H1 (cell line): ENCODE measurements around the gene OR5K3. TPM values are rescaled to one million over a fixed set of nuclear protein-coding genes. Genes with fewer than 3 reads are reported as not detected.

ENCODE experiments used
- CTCF ChIA-PET: fragments of 300-600 bp; sonication (Branson Sonifier 250); formaldehyde crosslinking; loops from one replicate; lab custom pipeline; 2021; ENCODE audit not compliant: partially characterized antibody; lab: Charles Lee
- POLR2A ChIA-PET: fragments of 300-600 bp; sonication (Branson Sonifier 250); formaldehyde crosslinking; loops from one replicate; lab custom pipeline; 2021; ENCODE audit warnings: inconsistent platforms; ENCODE audit not compliant: partially characterized antibody; lab: Charles Lee
- DNase-seq, 2 experiments: peaks; one replicate each; pipeline versions ENCODE4 v3.0.0 to v3.0.0-alpha.2; 2010 to 2022; ENCODE audit warnings: low spot score in 2 of 2, low read depth in 1 of 2, mixed read lengths in 1 of 2
- FAIRE-seq: peaks from 2 replicates; lab custom pipeline; 2011; peaks lifted over from hg19 to GRCh38; lab: Jason Lieb, UNC
- H2AFZ ChIP-seq: 2 replicates; pipeline ENCODE4 v1.8.1; 2012; ENCODE audit warnings: low read length, inconsistent platforms
- H2AK5ac ChIP-seq: 2 replicates; pipeline ENCODE4 v1.6.1; 2013; ENCODE audit warnings: low read depth, low read length
- H2BK120ac ChIP-seq: replicated peaks from 2 replicates; pipeline ENCODE3; 2013; ENCODE audit warnings: low read depth, low read length, inconsistent platforms
- H2BK12ac ChIP-seq: 2 replicates; pipeline ENCODE4 v1.6.1; 2013; ENCODE audit warnings: low read depth, low read length
- H2BK15ac ChIP-seq: 2 replicates; pipeline ENCODE4 v1.6.1; 2013; ENCODE audit warnings: low read length
- H2BK20ac ChIP-seq: 2 replicates; pipeline ENCODE4 v1.6.1; 2013; ENCODE audit warnings: low read length
- H2BK5ac ChIP-seq: 2 replicates; pipeline ENCODE4 v1.6.1; 2013; ENCODE audit warnings: low read depth, low read length
- H3K14ac ChIP-seq: 2 replicates; pipeline ENCODE4 v1.6.1; 2013; ENCODE audit warnings: inconsistent platforms; ENCODE audit not compliant: insufficient read length
- H3K18ac ChIP-seq: 2 replicates; pipeline ENCODE4 v1.6.1; 2013; ENCODE audit warnings: low read length; ENCODE audit errors: extremely low read depth
- H3K23ac ChIP-seq: 2 replicates; pipeline ENCODE4 v1.6.1; 2013; ENCODE audit warnings: inconsistent platforms; ENCODE audit not compliant: insufficient read length
- H3K23me2 ChIP-seq: 2 replicates; pipeline ENCODE4 v1.6.1; 2013; ENCODE audit warnings: low read depth, low read length
- H3K27ac ChIP-seq: 2 replicates; pipeline ENCODE4 v1.6.1; 2011; ENCODE audit warnings: low read depth, low read length, inconsistent platforms
- H3K27me3 ChIP-seq, 4 experiments: replicated peaks in 1 of 4; 1 replicate in 1 of 4; 2 replicates in 3 of 4; pipeline versions ENCODE4 v1.6.1 to v1.8.1; 2011 to 2013; ENCODE audit warnings: low read length in 3 of 4, mild to moderate bottlenecking in 3 of 4, inconsistent platforms in 2 of 4, mixed read lengths in 2 of 4, moderate library complexity in 1 of 4; ENCODE audit not compliant: control insufficient read depth in 3 of 4, insufficient read depth in 3 of 4; ENCODE audit errors: extremely low read depth in 1 of 4
- H3K36me3 ChIP-seq, 4 experiments: 2 replicates each; pipeline versions ENCODE4 v1.6.1 to v1.8.1; 2011 to 2013; ENCODE audit warnings: mild to moderate bottlenecking in 4 of 4, low read length in 3 of 4, moderate library complexity in 2 of 4, control low read depth in 1 of 4, inconsistent platforms in 1 of 4; ENCODE audit not compliant: insufficient read depth in 4 of 4, control insufficient read depth in 2 of 4
- H3K4ac ChIP-seq: replicated peaks from 2 replicates; pipeline ENCODE3; 2013; ENCODE audit warnings: low read length, low read depth, mixed read lengths, inconsistent platforms; ENCODE audit not compliant: insufficient read length
- H3K4me1 ChIP-seq, 4 experiments: replicated peaks in 1 of 4; 1 replicate in 1 of 4; 2 replicates in 3 of 4; pipeline versions ENCODE4 v1.6.1 to v1.8.1; 2011 to 2013; ENCODE audit warnings: low read length in 3 of 4, inconsistent platforms in 2 of 4, mixed read lengths in 1 of 4; ENCODE audit not compliant: insufficient read depth in 4 of 4, control insufficient read depth in 3 of 4
- H3K4me2 ChIP-seq, 2 experiments: 2 replicates each; pipeline versions ENCODE4 v1.6.1 to v1.8.1; 2011 to 2013; ENCODE audit warnings: low read depth in 2 of 2, low read length in 2 of 2, control low read depth in 1 of 2, inconsistent platforms in 1 of 2, mild to moderate bottlenecking in 1 of 2; ENCODE audit not compliant: insufficient read depth in 1 of 2
- H3K4me3 ChIP-seq, 4 experiments: fragments of 200-600, 300-600 bp in 1 of 4; sonication (generic), shearing (Covaris generic), sonication (Bioruptor Twin) in 1 of 4; 2 replicates each; pipeline versions ENCODE4 v1.5.1 to v1.8.1; 2011 to 2016; ENCODE audit warnings: low read length in 4 of 4, low read depth in 3 of 4, control low read depth in 2 of 4, inconsistent platforms in 2 of 4, mild to moderate bottlenecking in 2 of 4, mixed read lengths in 1 of 4, moderate library complexity in 1 of 4; ENCODE audit not compliant: insufficient read depth in 2 of 4; ENCODE audit errors: extremely low read depth in 1 of 4
- H3K56ac ChIP-seq: replicated peaks from 2 replicates; pipeline ENCODE3; 2013; ENCODE audit warnings: low read depth, mild to moderate bottlenecking, mixed read lengths, low read length, inconsistent platforms; ENCODE audit not compliant: insufficient read length
- H3K79me1 ChIP-seq: 2 replicates; pipeline ENCODE4 v1.6.1; 2013; ENCODE audit warnings: low read depth, low read length, control low read depth
- H3K79me2 ChIP-seq, 2 experiments: 2 replicates each; pipeline versions ENCODE4 v1.6.1 to v1.8.1; 2012 to 2013; ENCODE audit warnings: low read length in 2 of 2, mild to moderate bottlenecking in 2 of 2, inconsistent platforms in 1 of 2; ENCODE audit not compliant: insufficient read depth in 2 of 2, control insufficient read depth in 1 of 2
- H3K9ac ChIP-seq, 4 experiments: replicated peaks in 1 of 4; 1 replicate in 1 of 4; 2 replicates in 3 of 4; pipeline versions ENCODE4 v1.6.1 to v1.8.1; 2011 to 2013; ENCODE audit warnings: low read depth in 3 of 4, low read length in 3 of 4, control low read depth in 2 of 4, mild to moderate bottlenecking in 2 of 4, moderate library complexity in 2 of 4, inconsistent platforms in 1 of 4; ENCODE audit errors: extremely low read depth in 1 of 4
- H3K9me3 ChIP-seq, 2 experiments: 2 replicates each; pipeline versions ENCODE4 v1.6.1 to v1.8.1; 2012 to 2013; ENCODE audit warnings: mild to moderate bottlenecking in 2 of 2, moderate library complexity in 2 of 2, control low read depth in 1 of 2, inconsistent platforms in 1 of 2, low read depth in 1 of 2, low read length in 1 of 2, mixed read lengths in 1 of 2; ENCODE audit not compliant: insufficient read depth in 2 of 2
- H4K20me1 ChIP-seq, 2 experiments: replicated peaks in 1 of 2; 2 replicates each; pipeline versions ENCODE3 to v1.8.1; 2011 to 2013; ENCODE audit warnings: inconsistent platforms in 2 of 2, low read length in 2 of 2, mild to moderate bottlenecking in 1 of 2; ENCODE audit not compliant: insufficient read depth in 2 of 2, control insufficient read depth in 1 of 2
- H4K5ac ChIP-seq: 2 replicates; pipeline ENCODE4 v1.6.1; 2013; ENCODE audit warnings: low read length, low read depth, mixed read lengths, inconsistent platforms; ENCODE audit not compliant: insufficient read length
- H4K8ac ChIP-seq: 2 replicates; pipeline ENCODE4 v1.8.0; 2013; ENCODE audit warnings: mild to moderate bottlenecking, moderate library complexity, low read length, inconsistent platforms; ENCODE audit not compliant: insufficient read depth; ENCODE audit errors: extremely low read depth
- H4K91ac ChIP-seq: replicated peaks from 2 replicates; pipeline ENCODE3; 2013; ENCODE audit warnings: low read length, mixed read lengths, inconsistent platforms; ENCODE audit not compliant: insufficient read length
- CBX5 ChIP-seq: fragments of 300-800, 300-1000 bp; sonication (generic); IDR thresholded peaks from 2 replicates; pipeline ENCODE4 v1.7.1; 2016; ENCODE audit warnings: antibody characterized with exemption, low read length, low read depth
- CREB1 ChIP-seq: IDR thresholded peaks from 2 replicates; pipeline ENCODE4 v1.6.1; 2012; ENCODE audit warnings: inconsistent platforms
- JUND ChIP-seq: IDR thresholded peaks from 2 replicates; pipeline ENCODE4 v1.6.1; 2011; ENCODE audit warnings: mild to moderate bottlenecking, improper control_type of control experiment, low read length
- NANOG ChIP-seq: IDR thresholded peaks from 2 replicates; pipeline ENCODE4 v1.6.1; 2011; ENCODE audit warnings: low read length, low read depth, mild to moderate bottlenecking, inconsistent platforms; ENCODE audit not compliant: insufficient read depth, poor library complexity, severe bottlenecking
- NRF1 ChIP-seq: IDR thresholded peaks from 2 replicates; pipeline ENCODE4 v1.6.1; 2011; ENCODE audit warnings: mild to moderate bottlenecking, low read depth, low read length, improper control_type of control experiment
- POU5F1 ChIP-seq: IDR thresholded peaks from 2 replicates; pipeline ENCODE4 v1.6.1; 2011; ENCODE audit warnings: low read depth, mild to moderate bottlenecking, low read length, moderate library complexity
- SAP30 ChIP-seq: fragments of 300-600 bp; sonication (generic); IDR thresholded peaks from 2 replicates; pipeline ENCODE4 v1.7.1; 2012; ENCODE audit warnings: low read length, moderate library complexity, mild to moderate bottlenecking, inconsistent platforms; ENCODE audit not compliant: insufficient read depth, insufficient replicate concordance
- TBP ChIP-seq: IDR thresholded peaks from 2 replicates; pipeline ENCODE4 v1.6.1; 2011; ENCODE audit warnings: low read depth, low read length, improper control_type of control experiment
- WGBS, 2 experiments: shearing (Covaris generic) in 1 of 2; methylation state at CpG; one replicate each; pipeline versions ENCODE4 v1.1.6 to v1.1.7; 2013 to 2015; ENCODE audit warnings: low lambda C conversion rate in 2 of 2, mixed read lengths in 2 of 2, inconsistent platforms in 1 of 2, low coverage in 1 of 2, missing lambda C conversion rate in 1 of 2; ENCODE audit not compliant: insufficient replicate concordance in 2 of 2, insufficient coverage in 1 of 2, insufficient read length in 1 of 2; ENCODE audit errors: extremely low coverage in 1 of 2, missing lambda C conversion rate in 1 of 2; 5-methylcytosine and 5-hydroxymethylcytosine counted together
- polyA plus RNA-seq, 7 experiments: library from polyadenylated mRNA; depleted of rRNA in 3 of 7; stranded (reverse) in 5 of 7; unstranded in 2 of 7; fragments of >200 nt in 5 of 7; fragments of 200-250 nt in 2 of 7; gene quantifications; 1 replicate in 5 of 7; 2 replicates in 1 of 7; 4 replicates in 1 of 7; pipeline versions ENCODE4 v1.2.1 to v1.2.3, GENCODE V29; 2011 to 2013; ENCODE audit warnings: missing spikeins in 2 of 7, mixed read lengths in 2 of 7
- total RNA-seq: library from RNA; stranded (reverse); fragmentation: NEBNext Ultra II Directional; extraction: Animal tissue kit (Norgen Biotek cat#: 25700); gene quantifications from 2 replicates; pipeline ENCODE4 v1.2.1, GENCODE V29; 2021
- TF ChIP-seq, protein P1 (sequence below): IDR thresholded peaks from 2 replicates; pipeline ENCODE4 v1.6.1; 2011; ENCODE audit warnings: low read depth, mild to moderate bottlenecking, low read length; ENCODE audit not compliant: insufficient read depth
- TF ChIP-seq, protein P2 (sequence below), 3 experiments: IDR thresholded peaks; 1 replicate in 2 of 3; 2 replicates in 1 of 3; pipeline versions ENCODE4 v1.5.1 to v1.6.1; 2011; ENCODE audit warnings: low read length in 3 of 3, mild to moderate bottlenecking in 3 of 3, inconsistent platforms in 2 of 3, low read depth in 1 of 3, moderate library complexity in 1 of 3; ENCODE audit not compliant: insufficient read depth in 1 of 3; ENCODE audit errors: control extremely low read depth in 1 of 3

Gene OR5K3
- total and polyA plus RNA-seq, 2 of the 8 experiments (the other 6 are each of a cell fraction or from before 2014, with no cell fraction given): not detected

DNA sequence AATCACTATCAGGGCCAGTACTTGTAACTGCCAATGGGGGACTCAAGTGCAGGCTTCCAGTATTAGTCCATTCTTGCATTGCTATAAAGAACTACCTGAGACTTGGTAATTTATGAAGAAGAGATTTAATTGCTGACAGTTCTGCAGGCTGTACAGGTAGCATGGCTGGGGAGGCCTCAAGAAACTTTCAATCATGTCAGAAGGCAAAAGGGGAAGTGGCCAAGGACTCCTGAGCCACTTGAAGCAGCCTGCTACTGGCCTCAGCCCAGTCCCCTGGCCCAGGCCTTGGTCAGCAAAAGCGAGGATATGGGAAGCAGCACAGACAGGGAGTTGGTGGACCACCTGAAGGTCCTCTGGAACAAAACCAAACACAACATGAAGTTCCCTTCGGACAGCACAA lies 43.3 kb downstream of the OR5K3 start:
- Histone ChIP-seq H2BK5ac (no peak overlapping the region), H3K23ac (no peak overlapping the region), H3K9ac (no peak overlapping the region), H3K9me3 (0 out of 4 replicates have a peak, but pooled peaks cover 0 to 4% of the 10 kb centered on the region in 2 experiments), H2AFZ (no peak overlapping the region), H3K56ac (no peak overlapping the region), H3K4me1 (no peaks in the 10 kb centered on the region), H2BK20ac (no peak overlapping the region), H2AK5ac (no peak overlapping the region), H3K4me2 (no peak overlapping the region), H3K4ac (no peak overlapping the region), H2BK15ac (no peak overlapping the region), H4K8ac (no peak overlapping the region), H4K20me1 (no peaks in the 10 kb centered on the region)
- DNase-seq: no peak
- POLR2A ChIA-PET: no interaction called here
- TF ChIP-seq, protein P1, sequence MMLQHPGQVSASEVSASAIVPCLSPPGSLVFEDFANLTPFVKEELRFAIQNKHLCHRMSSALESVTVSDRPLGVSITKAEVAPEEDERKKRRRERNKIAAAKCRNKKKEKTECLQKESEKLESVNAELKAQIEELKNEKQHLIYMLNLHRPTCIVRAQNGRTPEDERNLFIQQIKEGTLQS: no peak
- TF ChIP-seq TBP (no peak), SAP30 (no peak), CBX5 (no peak), CREB1 (no peak), NRF1 (no peak), JUND (no peak), NANOG (no peak), POU5F1 (no peak)
- TF ChIP-seq, protein P2, sequence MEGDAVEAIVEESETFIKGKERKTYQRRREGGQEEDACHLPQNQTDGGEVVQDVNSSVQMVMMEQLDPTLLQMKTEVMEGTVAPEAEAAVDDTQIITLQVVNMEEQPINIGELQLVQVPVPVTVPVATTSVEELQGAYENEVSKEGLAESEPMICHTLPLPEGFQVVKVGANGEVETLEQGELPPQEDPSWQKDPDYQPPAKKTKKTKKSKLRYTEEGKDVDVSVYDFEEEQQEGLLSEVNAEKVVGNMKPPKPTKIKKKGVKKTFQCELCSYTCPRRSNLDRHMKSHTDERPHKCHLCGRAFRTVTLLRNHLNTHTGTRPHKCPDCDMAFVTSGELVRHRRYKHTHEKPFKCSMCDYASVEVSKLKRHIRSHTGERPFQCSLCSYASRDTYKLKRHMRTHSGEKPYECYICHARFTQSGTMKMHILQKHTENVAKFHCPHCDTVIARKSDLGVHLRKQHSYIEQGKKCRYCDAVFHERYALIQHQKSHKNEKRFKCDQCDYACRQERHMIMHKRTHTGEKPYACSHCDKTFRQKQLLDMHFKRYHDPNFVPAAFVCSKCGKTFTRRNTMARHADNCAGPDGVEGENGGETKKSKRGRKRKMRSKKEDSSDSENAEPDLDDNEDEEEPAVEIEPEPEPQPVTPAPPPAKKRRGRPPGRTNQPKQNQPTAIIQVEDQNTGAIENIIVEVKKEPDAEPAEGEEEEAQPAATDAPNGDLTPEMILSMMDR (IDR thresholded peaks at IDR 0.05; ENCODE audit: control extremely low read depth in 1 of 3, insufficient read depth in 1 of 3, low read depth in 1 of 3, low read length in 3 of 3): no peak
- TF ChIP-seq, all 59 proteins: peak for 0
- Histone ChIP-seq H2BK120ac (no peak overlapping the region), H3K4me3 (no peak overlapping the region), H3K79me1 (no peaks in the 10 kb centered on the region), H4K91ac (no peak overlapping the region), H3K27ac (no peak overlapping the region), H3K23me2 (no peaks in the 10 kb centered on the region), H3K18ac (no peak overlapping the region), H3K36me3 (no peaks in the 10 kb centered on the region), H4K5ac (no peak overlapping the region), H3K14ac (no peak overlapping the region), H2BK12ac (no peak overlapping the region), H3K79me2 (no peaks in the 10 kb centered on the region), H3K27me3 (no peaks in the 10 kb centered on the region)
- CTCF ChIA-PET: no interaction called here
- no peak for FAIRE-seq
- WGBS, 2 experiments: 39% methylated on average over 2 of the region's 2 CpGs; no CpG with 5 or more reads in 1 of the 2 experiments
